RPMI8226 (cell line): ENCODE measurements around the gene FAM163B.

ENCODE experiments used
- DNase-seq: peaks from one replicate; pipeline ENCODE4 v3.0.0-alpha.2; 2015

The FAM163B gene

GRCh38 chr9:133615606-133616188 lies 6.5 kb upstream of the FAM163B start:
- DNase-seq, result no peak

DNA sequence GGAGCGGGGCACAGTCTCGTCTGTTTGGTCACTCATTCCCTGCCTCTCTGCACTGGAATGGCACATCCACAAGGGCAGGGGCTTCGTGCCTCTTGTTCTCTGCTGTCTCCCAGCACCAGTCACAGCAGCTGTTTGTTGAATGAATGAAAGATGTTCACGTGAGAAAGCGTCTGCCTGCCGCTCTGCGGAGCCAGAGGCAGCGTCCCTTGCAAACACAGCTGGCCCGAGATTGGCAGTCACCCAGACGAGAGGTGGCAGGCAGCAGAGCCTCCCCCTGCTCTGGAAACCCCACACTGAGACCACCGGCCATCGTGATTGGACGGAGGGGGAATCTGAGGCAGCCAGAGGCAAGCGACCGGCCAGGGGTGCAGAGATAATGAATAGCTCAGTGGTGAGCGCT lies 6.0 kb upstream of the FAM163B start:
- no peak for DNase-seq

- DNase-seq, result no peak
Observed at GRCh38 chr9:133614678-133615077, 5.5 kb upstream of the FAM163B start.

- DNase-seq, result no peak
Observed at GRCh38 chr9:133614056-133614455, 4.9 kb upstream of the FAM163B start.

- DNase-seq, result no peak
Observed at GRCh38 chr9:133613432-133613831, 4.2 kb upstream of the FAM163B start.

- no peak for DNase-seq
Observed at GRCh38 chr9:133612816-133613215, 3.6 kb upstream of the FAM163B start.

GRCh38 chr9:133612051-133612450 lies 2.9 kb upstream of the FAM163B start:
- DNase-seq, result no peak

GRCh38 chr9:133610845-133611244 lies 1.7 kb upstream of the FAM163B start:
- DNase-seq, result no peak

GRCh38 chr9:133608889-133609288 lies 300 bp downstream of the FAM163B start:
- no peak for DNase-seq

- no peak for DNase-seq
Observed at GRCh38 chr9:133608382-133608781, 807 bp downstream of the FAM163B start.

DNA sequence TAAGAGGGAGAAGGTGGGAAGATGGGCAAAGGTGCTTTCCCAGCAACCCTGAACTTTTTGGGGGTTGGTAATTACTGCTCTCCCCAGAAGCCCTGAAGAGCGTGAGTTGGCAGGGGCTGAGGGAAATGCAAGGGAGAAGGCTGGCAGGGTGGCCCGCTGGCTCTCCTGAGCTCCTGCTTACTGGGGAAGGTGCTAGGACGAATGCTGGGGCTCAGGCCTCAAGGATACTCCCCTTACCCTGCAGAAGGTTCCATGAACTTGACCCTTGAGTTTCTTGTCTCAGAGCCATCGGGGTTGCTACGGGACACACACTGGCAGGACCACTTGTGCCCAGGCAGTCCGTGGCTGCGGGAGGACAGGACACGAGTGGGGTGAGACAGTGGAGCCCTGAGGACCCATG lies 1.2 kb downstream of the FAM163B start:
- DNase-seq, result no peak

DNA sequence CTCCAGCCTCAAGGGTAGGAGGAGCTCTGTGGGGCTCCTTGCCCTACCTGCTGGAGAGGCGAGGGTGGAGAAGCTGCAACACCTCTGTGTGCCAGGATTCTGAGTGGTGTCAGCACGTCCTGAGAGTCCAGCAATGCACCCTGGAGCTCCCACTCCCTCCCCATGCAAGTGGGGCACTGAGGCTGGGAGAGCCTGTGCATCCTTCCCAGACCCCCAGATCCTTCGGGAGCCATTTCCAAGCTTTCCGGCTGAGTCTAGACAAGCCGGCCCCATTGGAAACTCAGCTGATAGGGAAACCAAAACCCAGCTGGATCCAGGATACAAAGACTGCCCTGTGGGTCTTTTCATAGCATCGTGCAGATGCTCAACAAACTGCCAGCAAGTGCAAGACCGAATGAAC lies 1.8 kb downstream of the FAM163B start:
- no peak for DNase-seq

- DNase-seq, result no peak
Observed at GRCh38 chr9:133606708-133607025, 2.5 kb downstream of the FAM163B start.

- no peak for DNase-seq
Observed at GRCh38 chr9:133605856-133606707, 3.1 kb downstream of the FAM163B start.

DNA sequence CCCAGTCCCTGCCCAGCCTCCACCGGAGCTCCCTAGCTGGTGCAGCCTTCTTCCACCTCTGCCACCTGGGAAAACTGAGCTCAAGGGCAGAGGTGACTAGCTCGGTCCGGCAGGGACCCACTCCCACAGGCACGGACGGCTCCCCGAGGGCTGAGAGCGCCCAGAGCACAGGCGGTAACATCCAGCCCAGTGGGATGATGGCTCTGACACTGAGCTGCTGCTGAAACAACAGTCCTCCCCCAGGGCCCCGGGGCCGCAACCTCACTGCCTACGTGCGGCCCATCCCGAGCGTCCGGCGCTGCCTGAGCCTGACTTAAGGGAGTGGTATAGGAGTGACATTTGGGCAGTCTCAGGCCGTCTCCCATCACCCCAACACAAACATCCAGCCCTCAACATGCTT lies 3.7 kb downstream of the FAM163B start:
- DNase-seq, result no peak

- peak; percentile 79 for DNase-seq
Observed at GRCh38 chr9:133604856-133605255, 4.3 kb downstream of the FAM163B start.

- DNase-seq, result peak; percentile 46
Observed at GRCh38 chr9:133604214-133604613, 5.0 kb downstream of the FAM163B start.

- no peak for DNase-seq
Observed at GRCh38 chr9:133603135-133603927, 5.9 kb downstream of the FAM163B start.

GRCh38 chr9:133602277-133602676 lies 6.9 kb downstream of the FAM163B start:
- DNase-seq, result no peak

- DNase-seq, result no peak
Observed at GRCh38 chr9:133601746-133602145, 7.4 kb downstream of the FAM163B start.

GRCh38 chr9:133600739-133601138 lies 8.4 kb downstream of the FAM163B start:
- no peak for DNase-seq

GRCh38 chr9:133599470-133600173 lies 9.6 kb downstream of the FAM163B start:
- DNase-seq, result no peak

- DNase-seq, result no peak
Observed at GRCh38 chr9:133598978-133599377, 10.2 kb downstream of the FAM163B start.
